ENCODE measurements around the gene NEO1.

Gene NEO1

GRCh38 chr15:73074241-73074640 is 22.0 kb downstream of the NEO1 start:
- no peak for DNase-seq (ENCODE audit: low read depth in 2 of 2)

- DNase-seq (ENCODE audit: low read depth in 2 of 2) = no peak
Observed at GRCh38 chr15:73075160-73075859, 23.0 kb downstream of the NEO1 start.

GRCh38 chr15:73078291-73078690 is 26.0 kb downstream of the NEO1 start:
- DNase-seq (ENCODE audit: low read depth in 2 of 2) = no peak

GRCh38 chr15:73078722-73079121 is 26.5 kb downstream of the NEO1 start:
- peak; percentile 82 to 84 for DNase-seq (ENCODE audit: low read depth in 2 of 2)

- no peak for DNase-seq (ENCODE audit: low read depth in 2 of 2)
Observed at GRCh38 chr15:73079565-73079964, 27.3 kb downstream of the NEO1 start.

GRCh38 chr15:73081321-73081958 is 29.2 kb downstream of the NEO1 start:
- peak; percentile 33 to 34 for DNase-seq (ENCODE audit: low read depth in 2 of 2)

GRCh38 chr15:73082812-73083211 is 30.5 kb downstream of the NEO1 start:
- DNase-seq (ENCODE audit: low read depth in 2 of 2) = no peak

- no peak for DNase-seq (ENCODE audit: low read depth in 2 of 2)
Observed at GRCh38 chr15:73087098-73087497, 34.8 kb downstream of the NEO1 start.

- no peak for DNase-seq (ENCODE audit: low read depth in 2 of 2)
Observed at GRCh38 chr15:73105064-73105463, 52.8 kb downstream of the NEO1 start.

GRCh38 chr15:73108676-73109075 is 56.4 kb downstream of the NEO1 start:
- no peak for DNase-seq (ENCODE audit: low read depth in 2 of 2)

- DNase-seq (ENCODE audit: low read depth in 2 of 2) = no peak
Observed at GRCh38 chr15:73109765-73110164, 57.5 kb downstream of the NEO1 start.

GRCh38 chr15:73110201-73110600 is 57.9 kb downstream of the NEO1 start:
- DNase-seq (ENCODE audit: low read depth in 2 of 2) = no peak

GRCh38 chr15:73114064-73114463 is 61.8 kb downstream of the NEO1 start:
- DNase-seq (ENCODE audit: low read depth in 2 of 2) = no peak

- DNase-seq (ENCODE audit: low read depth in 2 of 2) = no peak
Observed at GRCh38 chr15:73116164-73116563, 63.9 kb downstream of the NEO1 start.

- DNase-seq (ENCODE audit: low read depth in 2 of 2) = no peak
Observed at GRCh38 chr15:73118055-73118454, 65.8 kb downstream of the NEO1 start.

- no peak for DNase-seq (ENCODE audit: low read depth in 2 of 2)
Observed at GRCh38 chr15:73119478-73119877, 67.2 kb downstream of the NEO1 start.

GRCh38 chr15:73120269-73120668 is 68.0 kb downstream of the NEO1 start:
- no peak for DNase-seq (ENCODE audit: low read depth in 2 of 2)

- DNase-seq (ENCODE audit: low read depth in 2 of 2) = no peak
Observed at GRCh38 chr15:73125219-73125618, 73.0 kb downstream of the NEO1 start.

GRCh38 chr15:73127302-73127936 is 75.2 kb downstream of the NEO1 start:
- DNase-seq (ENCODE audit: low read depth in 2 of 2) = no peak

- no peak for DNase-seq (ENCODE audit: low read depth in 2 of 2)
Observed at GRCh38 chr15:73130830-73131229, 78.6 kb downstream of the NEO1 start.

- no peak for DNase-seq (ENCODE audit: low read depth in 2 of 2)
Observed at GRCh38 chr15:73134196-73134595, 81.9 kb downstream of the NEO1 start.

- no peak for DNase-seq (ENCODE audit: low read depth in 2 of 2)
Observed at GRCh38 chr15:73139041-73139743, 86.9 kb downstream of the NEO1 start.

Measured in fibroblast of skin of left quadriceps (primary cell).